BE2C (cell line): ENCODE measurements around the gene DTX3.
A peak's percentile ranks its signal among the peaks of the same experiment; 100 is the strongest.

ENCODE experiments used
- DNase-seq: peaks from one replicate; pipeline ENCODE4 v3.0.0-alpha.2; 2020
- H3K27me3 ChIP-seq: fragments of 250-450 bp; sonication (Bioruptor Pico); 2 replicates; pipeline ENCODE4 v1.5.1; 2020; ENCODE audit warnings: mild to moderate bottlenecking
- H3K36me3 ChIP-seq: fragments of 250-450 bp; sonication (Bioruptor Pico); 2 replicates; pipeline ENCODE4 v1.5.1; 2020; ENCODE audit warnings: mild to moderate bottlenecking
- H3K4me1 ChIP-seq: fragments of 250-450 bp; sonication (Bioruptor Pico); 2 replicates; pipeline ENCODE4 v1.5.1; 2020
- H3K4me3 ChIP-seq: 2 replicates; pipeline ENCODE4 v1.5.1; 2011; ENCODE audit warnings: low read depth, low read length
- H3K9me3 ChIP-seq: fragments of 250-450 bp; sonication (Bioruptor Pico); 2 replicates; pipeline ENCODE4 v1.5.1; 2020
- TF ChIP-seq, protein P1 (sequence below): IDR thresholded peaks from 2 replicates; pipeline ENCODE4 v1.5.1; 2012; ENCODE audit warnings: mild to moderate bottlenecking, low read depth, low read length

DTX3 gene

GRCh38 chr12:57591782-57592325 is 12.8 kb upstream of the DTX3 start:
- DNase-seq, result no peak
- Histone ChIP-seq H3K27me3 (no peaks in the 10 kb centered on the region), H3K9me3 (no peaks in the 10 kb centered on the region), H3K4me3 (peak overlapping the region; percentile 80), H3K36me3 (no peaks in the 10 kb centered on the region), H3K4me1 (no peaks in the 10 kb centered on the region)
- TF ChIP-seq, protein P1, sequence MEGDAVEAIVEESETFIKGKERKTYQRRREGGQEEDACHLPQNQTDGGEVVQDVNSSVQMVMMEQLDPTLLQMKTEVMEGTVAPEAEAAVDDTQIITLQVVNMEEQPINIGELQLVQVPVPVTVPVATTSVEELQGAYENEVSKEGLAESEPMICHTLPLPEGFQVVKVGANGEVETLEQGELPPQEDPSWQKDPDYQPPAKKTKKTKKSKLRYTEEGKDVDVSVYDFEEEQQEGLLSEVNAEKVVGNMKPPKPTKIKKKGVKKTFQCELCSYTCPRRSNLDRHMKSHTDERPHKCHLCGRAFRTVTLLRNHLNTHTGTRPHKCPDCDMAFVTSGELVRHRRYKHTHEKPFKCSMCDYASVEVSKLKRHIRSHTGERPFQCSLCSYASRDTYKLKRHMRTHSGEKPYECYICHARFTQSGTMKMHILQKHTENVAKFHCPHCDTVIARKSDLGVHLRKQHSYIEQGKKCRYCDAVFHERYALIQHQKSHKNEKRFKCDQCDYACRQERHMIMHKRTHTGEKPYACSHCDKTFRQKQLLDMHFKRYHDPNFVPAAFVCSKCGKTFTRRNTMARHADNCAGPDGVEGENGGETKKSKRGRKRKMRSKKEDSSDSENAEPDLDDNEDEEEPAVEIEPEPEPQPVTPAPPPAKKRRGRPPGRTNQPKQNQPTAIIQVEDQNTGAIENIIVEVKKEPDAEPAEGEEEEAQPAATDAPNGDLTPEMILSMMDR, result no peak

GRCh38 chr12:57592551-57593165 is 12.0 kb upstream of the DTX3 start:
- Histone ChIP-seq H3K27me3 (no peaks in the 10 kb centered on the region), H3K4me1 (no peaks in the 10 kb centered on the region), H3K9me3 (no peaks in the 10 kb centered on the region), H3K4me3 (no peak overlapping the region), H3K36me3 (no peaks in the 10 kb centered on the region)
- TF ChIP-seq, protein P1, result no peak
- DNase-seq, result no peak

- no peak overlapping the region for H3K4me3 ChIP-seq
- TF ChIP-seq, protein P1, result no peak
- no peak for DNase-seq
- no peaks in the 10 kb centered on the region for H3K4me1 ChIP-seq
- H3K27me3 ChIP-seq, result no peaks in the 10 kb centered on the region
- no peaks in the 10 kb centered on the region for H3K36me3 ChIP-seq
- H3K9me3 ChIP-seq, result no peaks in the 10 kb centered on the region
These were observed 11.4 kb upstream of the DTX3 start for GRCh38 chr12:57593187-57593586.

DNA sequence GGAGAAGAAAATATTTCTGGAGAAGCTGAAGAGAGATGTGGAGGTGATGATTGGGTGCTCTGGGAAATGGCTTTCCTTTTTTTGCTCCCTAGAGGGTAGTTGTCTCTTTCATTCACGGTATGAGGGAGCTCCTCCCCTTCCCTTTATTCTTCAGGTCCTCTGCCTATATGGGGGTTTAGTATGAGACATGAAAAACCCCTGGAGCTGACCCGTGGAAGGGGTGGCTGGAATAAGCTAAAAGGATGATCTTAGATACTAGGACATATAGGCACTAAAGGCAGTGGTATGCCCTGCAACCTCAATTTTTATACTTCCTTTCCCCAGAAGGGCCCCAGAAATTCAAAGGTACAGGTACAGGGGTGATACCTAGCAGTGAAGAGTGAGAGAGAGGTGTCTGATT is 4.2 kb upstream of the DTX3 start:
- Histone ChIP-seq H3K4me1 (peaks cover 4% of the 10 kb centered on the region; the same call in 1 of the 2 replicates), H3K36me3 (no peaks in the 10 kb centered on the region), H3K9me3 (no peaks in the 10 kb centered on the region), H3K27me3 (no peaks in the 10 kb centered on the region), H3K4me3 (no peak overlapping the region)
- no peak for DNase-seq
- TF ChIP-seq, protein P1, result no peak

GRCh38 chr12:57602544-57602943 is 2.1 kb upstream of the DTX3 start:
- H3K4me3 ChIP-seq, result no peak overlapping the region
- no peak for DNase-seq
- H3K9me3 ChIP-seq, result no peaks in the 10 kb centered on the region
- no peaks in the 10 kb centered on the region for H3K36me3 ChIP-seq
- TF ChIP-seq, protein P1, result no peak
- H3K4me1 ChIP-seq, result peaks cover 7% of the 10 kb centered on the region; the same call in 1 of the 2 replicates
- no peaks in the 10 kb centered on the region for H3K27me3 ChIP-seq

DNA sequence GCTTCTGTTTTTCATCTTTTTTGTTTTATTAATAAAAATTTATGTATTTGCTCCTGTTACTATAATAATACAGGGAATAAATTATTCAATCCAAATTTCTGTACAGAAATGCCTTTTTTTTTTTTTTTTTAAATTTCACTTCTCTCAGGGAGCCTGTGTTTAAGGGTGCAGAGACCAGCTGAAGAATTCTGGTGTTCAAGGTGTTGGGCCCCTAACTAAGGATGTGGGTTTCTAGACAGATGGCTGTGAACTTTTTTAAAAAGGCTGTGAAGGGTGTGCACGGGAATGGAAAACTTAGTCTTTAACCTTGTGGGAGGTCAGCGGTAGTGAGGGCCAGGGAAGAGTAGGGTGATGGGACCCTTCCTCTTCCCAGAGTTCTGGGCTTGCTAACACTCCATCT is 1.3 kb upstream of the DTX3 start:
- H3K36me3 ChIP-seq, result no peaks in the 10 kb centered on the region; the same call in 1 of the 2 replicates

More for the DNA sequence above, 1.3 kb upstream of the DTX3 start:
- TF ChIP-seq, protein P1, result no peak
- Histone ChIP-seq H3K27me3 (no peaks in the 10 kb centered on the region), H3K4me3 (no peak overlapping the region), H3K4me1 (peaks cover 7% of the 10 kb centered on the region; the same call in 1 of the 2 replicates), H3K9me3 (no peaks in the 10 kb centered on the region)
- no peak for DNase-seq
